ENCODE measurements around the gene WFS1.
A peak's percentile ranks its signal among the peaks of the same experiment; 100 is the strongest.

Gene WFS1

DNA sequence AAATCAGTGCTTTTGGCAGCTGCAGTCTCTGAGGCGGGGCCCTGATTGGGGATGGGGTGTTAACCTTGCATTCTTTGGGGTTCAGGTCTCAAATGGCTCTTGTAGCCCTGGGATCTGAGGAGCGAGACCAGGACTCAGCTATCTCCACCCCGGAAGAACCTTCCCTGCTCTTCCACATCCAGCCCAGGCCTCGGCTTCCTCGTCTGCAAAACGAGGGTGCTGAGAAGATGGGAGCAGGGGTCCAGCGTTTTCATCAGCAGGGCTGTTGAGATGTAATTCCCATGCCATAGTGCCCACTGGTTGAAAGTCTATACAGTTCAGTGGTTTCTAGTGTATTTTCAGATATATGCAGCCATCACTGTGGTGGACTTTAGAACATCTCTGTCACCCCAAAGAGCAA, 34.6 kb upstream of the WFS1 start:
- no peak for DNase-seq

DNA sequence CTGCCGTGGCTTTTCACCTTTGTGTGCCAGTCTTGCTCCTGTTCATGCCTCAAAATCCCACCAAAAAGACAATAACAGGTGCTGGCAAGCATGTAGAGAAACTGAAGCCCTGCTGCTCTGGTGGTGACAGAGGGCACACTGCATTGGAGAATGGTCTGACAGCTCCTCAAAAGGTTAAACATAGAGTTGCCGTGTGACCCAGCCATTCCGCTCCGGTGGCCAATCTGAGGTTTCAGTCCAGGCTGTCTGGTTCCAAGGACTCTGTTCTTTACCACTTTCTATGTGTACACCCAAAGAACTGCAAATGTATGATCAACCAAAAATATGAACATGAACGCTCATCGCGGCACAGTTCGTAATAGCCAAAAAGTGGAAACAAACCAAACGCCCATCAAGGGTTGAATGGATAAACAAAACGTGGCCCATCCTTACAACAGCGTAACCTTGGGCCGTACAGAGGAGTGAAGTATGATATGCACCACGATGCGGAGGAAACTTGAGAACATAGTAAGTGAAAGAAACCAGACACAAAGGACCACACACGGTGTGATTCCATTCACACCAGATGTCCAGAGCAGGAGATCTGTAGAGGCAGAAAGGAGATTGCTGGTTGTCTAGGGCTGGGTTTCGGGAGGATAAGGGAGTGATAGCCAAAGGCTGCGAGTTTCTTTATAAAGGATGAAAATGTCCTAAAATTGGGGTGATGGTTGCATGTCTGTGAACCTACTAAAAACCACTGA, 33.6 kb upstream of the WFS1 start:
- no peak for DNase-seq

DNA sequence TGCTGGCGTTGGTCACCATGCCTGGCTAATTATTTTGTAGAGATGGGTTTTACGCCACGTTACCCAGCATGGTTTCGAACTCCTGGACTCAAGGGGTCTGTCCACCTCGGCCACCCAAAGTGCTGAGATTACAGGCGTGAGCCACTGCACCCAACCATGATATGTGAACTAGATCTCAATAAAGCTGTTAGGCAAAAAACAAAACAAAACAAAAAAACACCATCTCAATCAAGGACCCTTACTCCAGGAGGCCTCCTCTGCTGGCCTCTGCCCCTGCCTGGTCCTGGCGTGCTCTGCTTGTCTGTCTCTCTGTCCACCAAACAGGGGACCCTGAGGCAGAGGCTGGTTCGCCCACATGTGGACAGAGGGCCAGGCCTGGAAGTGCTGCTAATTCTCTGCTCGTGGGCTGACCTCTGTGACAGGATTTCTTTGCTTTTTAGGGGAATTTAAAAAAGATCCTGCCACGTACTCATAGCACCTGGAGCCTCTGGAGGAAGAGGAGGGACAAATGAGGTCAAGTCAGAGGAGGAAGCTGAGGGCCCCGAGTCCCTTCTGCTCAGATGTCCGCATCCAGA, 32.7 kb upstream of the WFS1 start:
- DNase-seq = no peak

DNA sequence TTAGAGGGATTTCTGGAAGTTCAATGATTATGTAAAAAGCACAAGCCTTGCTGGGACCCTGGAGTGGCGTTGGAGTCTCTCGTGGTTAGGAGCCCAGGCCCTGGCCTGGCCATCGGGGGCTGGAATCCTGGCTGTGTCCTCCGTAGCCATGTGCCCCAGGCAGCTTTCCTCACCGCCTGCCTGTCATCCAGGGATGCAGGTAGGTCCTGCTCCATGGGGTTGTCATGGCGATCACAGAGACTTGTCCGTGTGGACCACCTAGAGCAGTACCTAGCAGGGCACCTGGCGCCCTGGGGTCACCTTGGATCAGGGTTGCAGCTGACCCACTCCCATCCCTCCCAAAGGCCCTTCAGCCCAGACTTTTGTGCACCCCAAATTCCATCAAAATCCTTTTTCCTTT, 30.2 kb upstream of the WFS1 start:
- DNase-seq = no peak

DNA sequence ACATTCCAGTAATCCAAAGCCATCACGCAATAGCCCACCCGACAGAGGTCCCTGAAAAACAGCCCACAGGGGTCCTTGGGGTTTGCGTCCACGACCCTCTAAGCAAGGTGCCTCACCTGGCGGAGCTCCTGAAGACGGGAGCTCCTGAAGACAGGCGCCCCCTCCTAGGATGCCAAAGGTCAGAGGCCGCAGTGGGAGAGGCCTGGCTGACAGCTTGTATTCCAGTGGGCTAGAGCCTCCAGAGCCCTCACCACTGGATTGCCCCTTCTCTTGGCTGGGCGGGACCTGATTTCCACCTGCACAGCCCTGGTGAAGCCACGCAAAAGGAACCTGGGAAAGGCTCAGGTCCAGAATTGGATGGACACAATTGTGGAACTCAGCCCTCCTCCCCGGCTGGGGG, 29.7 kb upstream of the WFS1 start:
- DNase-seq = no peak

DNA sequence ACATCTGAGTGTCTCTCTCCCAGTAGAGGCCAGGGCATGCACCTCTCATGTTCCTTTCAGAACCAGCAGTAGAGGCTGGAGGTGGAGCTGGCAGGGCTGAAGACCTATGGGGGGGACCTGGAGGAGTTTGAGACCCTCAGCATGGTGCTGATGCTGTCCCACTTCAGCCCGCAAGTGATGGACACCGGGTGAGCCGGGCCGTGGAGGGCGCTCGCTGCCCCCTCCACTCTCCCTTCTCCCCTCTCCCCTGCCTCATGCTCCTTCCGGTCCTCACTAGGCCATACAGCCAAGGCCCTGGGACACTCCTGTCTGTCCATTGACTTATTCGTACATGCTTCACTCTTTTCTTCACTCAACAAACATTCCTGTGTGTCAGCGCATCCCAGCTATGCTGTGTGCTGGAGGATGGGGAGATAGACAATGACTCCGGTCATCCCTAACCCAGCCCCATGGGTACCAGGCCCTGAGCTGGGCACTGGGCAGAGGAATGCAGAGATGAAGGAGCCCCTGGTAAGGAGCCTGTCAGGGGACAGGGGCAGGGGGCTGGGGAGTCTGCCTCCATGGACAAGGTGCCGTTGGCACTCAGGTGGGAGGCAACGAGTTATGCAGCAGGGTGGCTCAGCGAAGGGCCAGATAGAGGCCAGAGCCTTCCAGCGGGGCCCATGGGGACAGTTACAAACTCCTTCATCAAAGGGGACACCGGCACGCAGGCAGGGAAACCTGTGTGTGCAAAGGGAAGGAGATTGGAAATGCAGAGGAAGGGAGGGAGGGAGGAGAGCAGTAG, 28.4 kb upstream of the WFS1 start:
- DNase-seq = no peak

DNA sequence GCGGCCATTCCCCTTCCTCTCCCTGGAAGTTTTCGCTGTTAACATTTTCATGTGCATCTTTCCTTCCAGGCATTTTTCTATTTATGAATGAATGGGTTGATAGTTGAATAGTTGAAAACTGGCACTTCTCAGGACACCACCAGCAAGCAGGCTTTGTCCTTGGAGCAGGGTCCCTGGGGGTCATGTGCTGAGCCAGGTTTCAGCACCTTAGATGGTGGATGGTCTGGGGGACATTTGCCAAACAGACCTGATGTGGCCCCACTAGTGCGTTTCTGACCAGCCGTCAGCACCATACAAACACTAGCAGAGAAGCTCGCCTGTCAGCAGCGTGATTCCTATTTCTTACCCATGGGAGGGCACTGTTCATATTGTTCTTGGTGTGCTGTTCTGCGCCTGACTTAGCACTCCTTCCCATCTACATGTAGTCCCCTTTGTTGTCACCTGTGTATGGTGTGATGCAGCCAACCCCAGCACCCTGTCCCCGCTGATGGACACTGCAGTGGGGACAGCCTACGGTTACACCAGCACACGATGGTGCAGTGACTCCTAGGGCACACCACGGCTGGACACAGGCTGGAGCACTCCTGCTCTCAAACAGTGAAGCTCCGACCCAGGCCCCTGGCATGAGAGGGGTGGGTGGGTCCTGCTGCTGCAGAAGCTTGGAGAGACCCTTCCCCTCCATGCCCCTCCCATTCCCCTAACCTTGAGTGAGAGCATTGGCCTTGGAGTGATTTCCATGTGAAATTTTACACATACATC, 27.2 kb upstream of the WFS1 start:
- no peak for DNase-seq

DNA sequence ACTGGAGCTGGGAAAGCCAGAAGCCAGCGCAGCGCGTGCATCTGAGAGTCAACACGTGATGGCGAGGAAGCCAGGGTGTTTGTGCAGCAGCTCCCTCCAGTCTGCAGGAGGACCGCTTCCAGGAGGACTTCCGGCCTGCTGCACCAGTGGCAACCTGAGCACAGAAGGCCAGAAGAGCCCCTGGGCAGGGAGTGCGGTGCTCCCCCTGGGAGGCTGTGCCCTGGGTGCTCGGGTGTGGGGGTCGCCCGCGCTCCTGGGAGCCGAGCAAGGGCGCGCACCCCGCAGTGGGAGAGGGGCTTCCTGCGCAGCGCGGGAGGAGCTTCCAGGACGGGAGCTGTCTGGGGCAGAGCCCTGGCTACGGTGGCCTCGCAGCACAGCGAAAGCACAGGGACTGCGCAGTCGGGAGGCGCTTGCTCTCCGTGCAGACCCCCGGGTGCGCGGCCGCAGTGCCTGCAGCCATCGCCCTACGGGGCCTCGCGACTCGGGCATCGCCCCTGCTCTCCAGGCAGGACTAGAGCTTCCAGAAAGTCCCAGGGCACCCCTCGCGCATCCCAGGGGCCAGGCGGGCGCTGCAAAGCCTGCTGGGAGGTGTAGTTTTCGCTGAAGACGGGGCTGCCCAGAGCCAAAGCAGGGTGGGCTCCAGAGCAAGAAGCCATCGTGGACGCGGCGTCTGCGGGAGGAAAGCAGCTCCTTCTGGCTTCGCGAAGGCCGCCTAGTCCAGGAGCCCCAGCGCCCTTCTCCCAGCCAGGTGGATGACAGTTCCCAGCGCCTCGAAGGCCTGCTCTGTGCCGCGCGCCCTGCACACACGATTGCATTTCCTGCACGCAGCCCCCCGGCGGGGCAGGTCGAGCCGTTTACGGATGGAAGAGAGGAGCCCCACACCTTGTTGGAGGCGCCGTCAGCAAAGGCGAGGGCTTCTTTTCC, 24.1 kb upstream of the WFS1 start:
- no peak for DNase-seq

DNA sequence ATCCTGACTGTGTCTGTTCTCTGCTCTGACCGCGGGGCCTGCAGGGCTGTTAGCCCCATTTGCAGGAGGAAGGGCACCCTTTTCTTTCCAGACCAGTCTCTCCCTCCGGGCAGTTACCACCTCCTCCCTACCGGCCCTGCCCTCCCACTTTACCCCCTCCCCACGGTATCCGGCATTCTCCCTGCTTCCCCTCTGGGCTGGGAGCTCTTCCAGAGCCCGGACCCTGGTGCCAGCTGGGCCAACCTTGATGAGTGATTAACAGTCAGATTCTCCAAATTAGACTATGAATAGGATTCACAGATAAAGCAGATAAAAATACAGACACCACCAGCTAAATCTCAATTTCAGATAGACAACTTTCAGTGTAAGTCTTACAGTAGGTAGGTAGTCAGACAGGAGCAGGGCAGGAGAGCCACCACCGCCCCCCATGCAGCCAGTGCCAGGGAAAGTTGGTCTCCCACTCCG, 23.4 kb upstream of the WFS1 start:
- no peak for DNase-seq

DNA sequence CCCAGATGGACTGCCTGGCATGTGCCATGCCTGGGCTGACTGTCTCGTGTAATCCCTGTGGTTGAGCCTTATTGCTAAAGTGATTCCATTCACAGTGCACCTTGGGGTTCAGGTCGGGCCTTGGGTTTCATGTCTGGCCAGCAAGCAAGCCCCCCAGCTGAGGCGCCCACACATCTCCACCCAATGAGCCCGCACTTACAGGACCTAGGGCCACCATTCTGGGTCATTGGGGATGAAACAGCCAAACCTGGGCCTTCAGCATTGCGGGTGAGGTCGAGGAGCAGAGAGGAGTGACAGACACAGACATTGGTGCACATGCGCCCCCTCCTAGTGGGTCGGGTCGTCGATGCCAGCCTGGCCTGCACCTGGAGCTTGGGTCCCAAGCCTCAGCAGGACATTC, 21.3 kb upstream of the WFS1 start:
- no peak for DNase-seq

DNA sequence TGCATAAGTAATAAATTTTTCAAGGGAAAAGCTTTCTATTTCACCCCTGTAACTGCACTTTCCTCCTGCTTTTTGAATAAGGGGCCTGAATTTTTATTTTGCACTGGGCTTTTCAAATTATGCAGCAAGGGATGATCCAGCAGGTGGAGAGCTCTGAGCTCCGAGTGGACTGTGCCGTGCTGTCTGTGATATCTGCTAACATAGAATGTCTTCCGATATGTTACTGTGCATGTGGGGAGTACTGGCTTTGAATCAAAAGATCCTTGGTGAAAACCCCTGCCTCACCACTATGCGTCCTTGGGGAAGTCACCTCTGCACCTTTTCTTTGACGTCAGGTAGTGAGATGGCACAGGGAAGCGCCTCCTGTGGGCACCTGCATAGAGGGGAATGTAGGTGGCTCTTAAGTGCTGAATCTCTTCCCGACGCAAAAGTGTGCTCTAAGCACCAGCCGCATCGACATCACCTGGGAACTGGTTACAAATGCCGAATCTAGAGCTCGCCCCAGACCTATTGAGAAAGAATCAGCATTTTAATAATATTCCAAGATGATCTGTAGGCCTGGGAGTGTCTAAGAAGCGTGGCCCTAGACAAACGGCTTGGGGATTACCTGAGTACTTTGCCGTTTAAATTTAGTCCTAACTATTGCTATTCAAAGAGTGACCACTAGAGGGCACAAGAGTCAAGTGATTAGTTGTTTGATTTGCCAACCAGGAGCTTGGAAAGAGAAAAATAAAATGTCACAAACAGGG, 19.2 kb upstream of the WFS1 start:
- DNase-seq = peak; percentile 77

DNA sequence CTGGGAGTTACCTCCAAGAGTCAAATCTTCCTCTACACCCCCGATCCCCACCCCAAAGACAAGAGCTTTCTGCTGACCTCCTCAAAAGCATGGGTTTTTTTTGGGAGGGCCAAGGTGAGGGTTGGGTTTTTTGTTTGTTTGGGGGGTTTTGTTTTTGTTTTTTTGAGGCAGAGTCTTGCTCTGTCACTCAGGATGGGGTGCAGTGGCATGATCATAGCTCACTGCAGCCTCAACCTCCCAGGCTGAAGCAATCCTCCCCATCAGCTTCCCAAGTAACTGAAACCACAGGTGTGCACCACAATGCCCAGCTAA, 18.7 kb upstream of the WFS1 start:
- DNase-seq = no peak

DNA sequence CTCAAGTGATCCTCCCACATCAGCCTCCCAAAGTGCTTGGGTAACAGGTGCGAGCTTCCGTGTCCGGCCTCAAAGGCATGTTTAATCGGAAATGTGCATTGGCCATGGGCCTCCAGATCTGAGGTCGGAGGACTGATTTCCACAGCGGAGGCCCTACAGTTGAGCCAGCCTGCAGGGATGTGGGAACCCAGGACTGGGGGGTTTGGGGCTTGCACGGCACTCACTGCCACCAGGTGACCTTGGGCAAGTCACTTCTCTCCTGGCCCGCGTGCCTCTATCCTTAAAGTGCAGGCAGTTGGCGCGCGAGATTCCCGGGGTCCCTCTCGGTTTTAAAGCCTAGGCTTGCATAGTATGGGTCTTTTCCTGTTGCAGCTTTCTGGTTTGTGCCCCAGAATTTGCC, 18.3 kb upstream of the WFS1 start:
- no peak for DNase-seq

DNA sequence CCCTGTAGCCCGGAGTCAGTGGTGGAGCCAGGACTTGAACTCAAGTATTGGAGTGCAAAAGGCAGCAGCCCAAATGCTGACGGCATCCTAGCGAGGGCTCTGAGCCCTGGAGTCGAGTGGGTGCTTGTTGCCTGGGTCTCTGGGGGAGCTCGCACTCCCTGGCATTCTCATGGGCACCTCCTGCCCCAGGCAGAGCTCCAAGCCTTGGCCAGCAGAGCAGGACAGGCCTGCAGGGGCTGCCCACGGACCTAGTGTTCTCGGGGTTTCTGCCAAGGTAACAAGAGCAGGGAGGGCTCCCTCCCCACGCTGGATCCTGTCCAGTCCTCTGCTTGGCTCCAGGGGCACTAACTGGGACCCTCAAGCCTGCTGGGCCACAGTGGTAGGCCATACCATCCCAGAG, 17.6 kb upstream of the WFS1 start:
- no peak for DNase-seq

DNA sequence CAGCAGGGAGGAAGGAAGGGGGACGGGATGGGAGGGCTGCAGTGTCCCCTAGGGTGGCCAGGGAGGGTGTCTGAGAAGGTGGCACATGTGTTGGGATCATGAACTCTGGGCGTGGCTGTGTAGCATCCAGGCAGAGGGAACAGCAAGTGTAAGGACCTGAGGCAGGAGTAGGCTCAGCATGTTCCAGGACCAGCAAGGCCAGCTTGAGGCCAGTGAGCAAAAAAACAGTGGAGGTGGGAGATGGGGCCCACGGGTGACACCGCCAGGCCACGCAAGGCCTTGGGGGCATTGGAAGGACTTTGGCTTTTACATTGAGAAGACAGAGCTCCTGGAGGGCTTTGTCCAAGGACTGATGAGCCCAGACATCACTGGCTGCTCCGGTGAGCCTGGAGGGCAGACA, 16.5 kb upstream of the WFS1 start:
- DNase-seq = no peak

DNA sequence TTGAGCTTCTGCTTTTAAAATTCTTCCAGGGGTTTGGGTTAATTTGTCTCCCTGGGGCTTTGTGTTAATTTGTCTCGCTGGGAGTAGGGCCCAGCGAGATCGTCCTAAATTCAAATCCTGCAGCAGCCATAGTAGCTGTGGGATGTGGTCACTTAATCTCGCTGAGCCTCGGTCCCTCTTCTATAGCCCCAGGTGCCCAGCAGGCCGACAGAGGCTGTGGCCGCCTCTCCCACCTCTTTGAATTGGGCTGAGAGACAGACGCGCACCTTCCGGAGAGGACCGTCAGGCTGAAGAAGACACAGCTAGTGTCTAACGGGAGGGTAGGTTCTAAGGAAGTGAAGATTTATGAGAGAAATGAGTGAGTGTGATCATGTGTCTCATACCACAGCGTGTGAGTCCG, 15.7 kb upstream of the WFS1 start:
- no peak for DNase-seq

DNA sequence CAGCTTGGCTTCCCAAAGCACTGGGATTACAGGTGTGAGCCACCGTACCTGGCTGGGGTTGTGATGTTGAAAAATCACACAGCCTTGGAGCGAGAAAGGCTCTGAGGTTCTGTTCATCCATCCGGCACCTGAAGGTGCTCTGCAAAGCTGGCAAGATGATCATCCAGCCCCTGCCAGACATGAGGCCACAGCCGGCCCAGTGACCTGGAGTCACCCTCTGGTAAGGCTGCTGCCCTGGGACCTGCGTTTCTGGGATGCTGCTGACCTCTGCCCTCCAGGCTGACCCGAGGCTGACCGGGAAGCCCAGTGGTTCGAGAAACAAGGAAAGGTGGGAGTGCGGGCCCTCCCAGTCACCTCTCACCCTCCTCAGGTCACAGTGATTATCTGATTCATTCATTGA, 13.5 kb upstream of the WFS1 start:
- no peak for DNase-seq

DNA sequence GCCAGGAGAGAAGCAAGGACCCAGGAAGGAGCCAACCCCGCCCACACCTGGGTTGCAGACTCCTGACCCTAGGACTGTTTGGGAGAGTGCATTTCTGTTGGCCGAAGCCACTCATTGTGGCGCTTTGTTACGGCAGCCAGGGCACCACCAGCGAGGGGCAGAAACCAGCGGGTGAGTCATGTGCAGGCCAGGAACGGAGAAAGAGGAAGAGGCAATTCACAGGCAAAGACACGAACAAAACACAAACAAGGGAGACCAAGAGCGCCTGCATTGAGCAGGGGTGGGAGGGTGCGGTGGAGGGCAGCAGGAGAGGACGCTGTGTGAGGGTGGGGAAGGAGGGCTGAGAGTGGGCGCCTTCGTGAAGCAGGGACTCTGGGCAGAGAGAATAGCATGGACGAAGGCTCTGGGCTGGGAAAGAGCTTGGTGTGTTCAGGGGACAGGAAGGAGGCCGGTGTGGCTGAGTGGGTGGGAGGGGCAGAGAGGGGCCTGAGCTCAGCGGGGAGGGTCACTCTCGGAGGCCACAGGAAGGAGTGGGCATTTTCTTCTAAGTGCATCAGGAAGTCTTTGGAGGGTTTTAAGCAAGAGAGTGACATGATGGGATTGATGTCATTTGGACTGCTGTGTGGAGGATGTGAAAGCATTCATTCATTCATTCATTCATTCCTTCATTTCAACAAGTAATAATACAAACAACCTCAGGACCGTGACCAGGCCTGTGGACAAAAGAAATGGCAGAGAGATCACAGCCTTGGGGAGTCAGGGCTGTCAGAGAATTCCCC, 12.2 kb upstream of the WFS1 start:
- DNase-seq = no peak

DNA sequence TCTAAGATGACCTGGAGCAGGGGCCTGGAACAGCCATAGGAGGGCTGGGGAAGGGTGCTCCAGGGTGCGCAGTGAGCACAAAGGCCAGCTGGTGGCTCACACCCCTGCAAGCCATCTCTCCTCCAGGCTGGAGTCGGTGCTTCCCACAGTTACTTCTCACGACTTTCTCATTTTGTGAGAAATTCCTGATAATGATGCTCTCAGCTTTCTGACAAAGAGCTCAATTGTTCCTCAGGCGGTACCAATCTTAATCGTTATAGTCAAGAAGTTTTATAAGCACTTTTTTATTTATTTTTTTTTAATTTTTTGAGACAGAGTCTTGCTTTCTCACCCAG, 11.7 kb upstream of the WFS1 start:
- DNase-seq = no peak

DNA sequence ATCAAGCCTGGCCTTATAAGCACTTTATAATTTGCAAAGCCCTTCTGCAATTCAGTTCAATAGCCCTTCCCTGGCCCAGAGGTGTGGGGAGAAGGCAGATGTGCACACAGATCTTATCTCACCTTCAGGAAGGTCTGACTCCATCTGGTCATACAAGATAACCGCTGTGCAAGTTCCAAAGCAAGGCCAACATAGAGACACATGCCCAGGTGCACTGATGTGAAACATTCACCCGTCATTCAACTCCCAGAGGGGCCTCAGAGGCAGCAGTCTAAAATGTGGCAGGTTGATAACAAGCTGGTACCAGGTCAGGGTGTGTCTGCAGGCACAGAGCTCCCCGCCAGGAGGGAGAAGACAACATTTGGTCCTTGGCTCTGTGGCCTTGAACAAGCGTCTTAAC, 10.9 kb upstream of the WFS1 start:
- no peak for DNase-seq

DNA sequence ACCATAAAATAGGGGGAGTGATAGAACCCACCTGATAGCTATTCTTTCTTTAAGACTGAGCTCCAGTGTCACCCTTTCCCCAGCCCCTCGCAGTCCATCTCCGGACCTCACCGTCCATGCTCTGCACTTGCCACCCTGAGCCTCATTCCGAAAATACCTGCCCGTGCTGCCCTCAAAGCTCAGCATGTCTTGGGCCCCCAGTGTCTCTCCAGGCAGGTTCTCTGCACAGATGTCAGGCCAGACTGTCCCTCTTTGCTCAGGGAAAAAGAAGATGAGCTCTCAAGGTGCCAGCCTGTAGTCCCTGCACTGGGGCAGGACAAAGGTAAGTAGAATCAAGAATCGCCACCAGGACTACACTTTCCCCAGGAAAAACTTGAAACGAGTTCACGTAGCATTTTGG, 9.8 kb upstream of the WFS1 start:
- no peak for DNase-seq
